ENCODE data around the gene KRT32. TPM values are rescaled to one million over a fixed set of nuclear protein-coding genes. Genes with fewer than 3 reads are reported as not detected.

KRT32 gene
- total and polyA plus RNA-seq, 9 of the 15 experiments (the other 6 are each of a cell fraction or from before 2014, with no cell fraction given), result not detected

- 0 out of 2 replicates have a peak, but pooled peaks have one; percentile 62 for TF ChIP-seq ZHX1 (conservative IDR thresholded peaks at IDR 0.05; ENCODE audit: low read length)
- TF ChIP-seq TCF7 (IDR thresholded peaks at IDR 0.05; ENCODE audit: borderline replicate concordance), result no peak
- peak; percentile 34; the same call in 1 of the 2 replicates for TF ChIP-seq GABPB1 (CRISPR knock-in tag; IDR thresholded peaks at IDR 0.05)
- no peak for TF ChIP-seq HIVEP1 (CRISPR knock-in tag; IDR thresholded peaks at IDR 0.05)
- peak; percentile 97 for TF ChIP-seq CHD4 (IDR thresholded peaks at IDR 0.05; ENCODE audit: insufficient read depth, insufficient replicate concordance, low read depth, low read length, poor library complexity, severe bottlenecking)
- TF ChIP-seq ID3 (CRISPR knock-in tag; IDR thresholded peaks at IDR 0.05), result no peak
- TF ChIP-seq ID3 (tag; IDR thresholded peaks at IDR 0.05), result no peak
- no peak for TF ChIP-seq CBX2 (IDR thresholded peaks at IDR 0.05; ENCODE audit: insufficient read depth, low read length, poor library complexity, severe bottlenecking)
- no peak for TF ChIP-seq ZNF511 (CRISPR knock-in tag; IDR thresholded peaks at IDR 0.05)
- 0 out of 2 replicates have a peak, but pooled peaks have one; percentile 33 for TF ChIP-seq GABPA (tag; conservative IDR thresholded peaks at IDR 0.05; ENCODE audit: low read depth)
- no peak for TF ChIP-seq MXD1 (CRISPR knock-in tag; IDR thresholded peaks at IDR 0.05; ENCODE audit: borderline replicate concordance, poor library complexity, severe bottlenecking)
- 0 out of 2 replicates have a peak, but pooled peaks have one; percentile 21 for TF ChIP-seq KLF16 (IDR thresholded peaks at IDR 0.05)
- no peak for TF ChIP-seq NEUROD1 (IDR thresholded peaks at IDR 0.05; ENCODE audit: borderline replicate concordance, low read depth, low read length, partially characterized antibody)
- TF ChIP-seq CBFA2T3 (IDR thresholded peaks at IDR 0.05), result no peak
- TF ChIP-seq FOS (IDR thresholded peaks at IDR 0.05; ENCODE audit: extremely low read depth, insufficient read length), result no peak
- TF ChIP-seq NONO (IDR thresholded peaks at IDR 0.05; ENCODE audit: low read depth in 2 of 2, low read length in 1 of 2), result no peak
- TF ChIP-seq ZFP91 (CRISPR knock-in tag; IDR thresholded peaks at IDR 0.05), result no peak
- no peak for TF ChIP-seq ZSCAN29 (IDR thresholded peaks at IDR 0.05)
- no peak for TF ChIP-seq NBN (IDR thresholded peaks at IDR 0.05; ENCODE audit: low read depth)
- TF ChIP-seq MED1 (CRISPR knock-in tag; IDR thresholded peaks at IDR 0.05; ENCODE audit: borderline replicate concordance), result no peak
- TF ChIP-seq DMBX1 (CRISPR knock-in tag; IDR thresholded peaks at IDR 0.05; ENCODE audit: borderline replicate concordance), result no peak
- TF ChIP-seq ETV5 (CRISPR knock-in tag; IDR thresholded peaks at IDR 0.05; ENCODE audit: low read depth), result no peak
- TF ChIP-seq ARID2 (IDR thresholded peaks at IDR 0.05), result no peak
Measured at GRCh38 chr17:41496803-41497484, 29.8 kb upstream of the KRT32 start (continued).
